Renal cortex interstitium (tissue), 15 donors: ENCODE data around the gene NFU1. TPM values are rescaled to one million over a fixed set of nuclear protein-coding genes. Genes with fewer than 3 reads are reported as not detected.

Experiments used
- DNase-seq, 11 donors: peaks; one replicate each; pipeline ENCODE4 v3.0.0-alpha.2; 2013; ENCODE audit warnings: low read depth in 9 of 11, low spot score in 4 of 11; ENCODE audit errors: extremely low read depth in 1 of 11
- long read RNA-seq, 16 experiments: transcript quantifications; one replicate each; lab custom pipeline, GENCODE V29; 2026
- polyA plus RNA-seq, 3 donors: library from polyadenylated mRNA; unstranded; fragments of 120-200 nt; gene quantifications; one replicate each; pipeline ENCODE4 v1.2.1, GENCODE V29; 2013; ENCODE audit not compliant: insufficient read length in 3 of 3

NFU1 gene
- polyA plus RNA-seq: 10 to 100 TPM; 59.6 to 71.4 (median 60.2) TPM
- long read RNA-seq, donor 1, transcript NFU1-203 (8 exons, 1,467 nt): major isoform, 22 of 27 reads
- long read RNA-seq, donor 1, partial matches to known transcripts: 5 of 27 reads
- long read RNA-seq, donor 1, other reads (novel, unspliced or antisense): 0 of 27 reads
- long read RNA-seq, donor 2, transcript NFU1-203 (8 exons, 1,467 nt): major isoform, 17 of 23 reads
- long read RNA-seq, donor 2, partial matches to known transcripts: 5 of 23 reads
- long read RNA-seq, donor 2, other reads (novel, unspliced or antisense): 0 of 23 reads
- long read RNA-seq, donor 3, transcript NFU1-203 (8 exons, 1,467 nt): major isoform, 59 of 66 reads
- long read RNA-seq, donor 3, partial matches to known transcripts: 0 of 66 reads
- long read RNA-seq, donor 3, other reads (novel, unspliced or antisense): 5 of 66 reads
- long read RNA-seq, donor 4, transcript NFU1-203 (8 exons, 1,467 nt): major isoform, 24 of 24 reads
- long read RNA-seq, donor 4, partial matches to known transcripts: 0 of 24 reads
- long read RNA-seq, donor 4, other reads (novel, unspliced or antisense): 0 of 24 reads
- long read RNA-seq, donor 5: 0 reads
- long read RNA-seq, donor 6, transcript NFU1-203 (8 exons, 1,467 nt): major isoform, 22 of 34 reads
- long read RNA-seq, donor 6, partial matches to known transcripts: 5 of 34 reads
- long read RNA-seq, donor 6, other reads (novel, unspliced or antisense): 7 of 34 reads
- long read RNA-seq, donor 7, transcript NFU1-203 (8 exons, 1,467 nt): major isoform, 33 of 35 reads
- long read RNA-seq, donor 7, partial matches to known transcripts: 0 of 35 reads
- long read RNA-seq, donor 7, other reads (novel, unspliced or antisense): 0 of 35 reads
- long read RNA-seq, donor 8, transcript NFU1-203 (8 exons, 1,467 nt): major isoform, 34 of 49 reads
- long read RNA-seq, donor 8, partial matches to known transcripts: 14 of 49 reads
- long read RNA-seq, donor 8, other reads (novel, unspliced or antisense): 0 of 49 reads
- long read RNA-seq, donor 9, transcript NFU1-203 (8 exons, 1,467 nt): major isoform, 34 of 34 reads
- long read RNA-seq, donor 9, partial matches to known transcripts: 0 of 34 reads
- long read RNA-seq, donor 9, other reads (novel, unspliced or antisense): 0 of 34 reads
- long read RNA-seq, donor 10, transcript NFU1-203 (8 exons, 1,467 nt): major isoform, 34 of 34 reads
- long read RNA-seq, donor 10, partial matches to known transcripts: 0 of 34 reads
- long read RNA-seq, donor 10, other reads (novel, unspliced or antisense): 0 of 34 reads
- long read RNA-seq, donor 11, transcript NFU1-203 (8 exons, 1,467 nt): major isoform, 20 of 20 reads
- long read RNA-seq, donor 11, partial matches to known transcripts: 0 of 20 reads
- long read RNA-seq, donor 11, other reads (novel, unspliced or antisense): 0 of 20 reads
- long read RNA-seq, donor 12, transcript NFU1-203 (8 exons, 1,467 nt): major isoform, 9 of 9 reads
- long read RNA-seq, donor 12, partial matches to known transcripts: 0 of 9 reads
- long read RNA-seq, donor 12, other reads (novel, unspliced or antisense): 0 of 9 reads
- long read RNA-seq, donor 13, transcript NFU1-203 (8 exons, 1,467 nt): major isoform, 41 of 58 reads
- long read RNA-seq, donor 13, partial matches to known transcripts: 13 of 58 reads
- long read RNA-seq, donor 13, other reads (novel, unspliced or antisense): 0 of 58 reads
- long read RNA-seq, donor 14, transcript NFU1-203 (8 exons, 1,467 nt): major isoform, 30 of 32 reads
- long read RNA-seq, donor 14, partial matches to known transcripts: 0 of 32 reads
- long read RNA-seq, donor 14, other reads (novel, unspliced or antisense): 0 of 32 reads
- long read RNA-seq, donor 15, transcript NFU1-203 (8 exons, 1,467 nt): major isoform, 7 of 7 reads
- long read RNA-seq, donor 15, partial matches to known transcripts: 0 of 7 reads
- long read RNA-seq, donor 15, other reads (novel, unspliced or antisense): 0 of 7 reads
- long read RNA-seq, donor 16, transcript NFU1-203 (8 exons, 1,467 nt): major isoform, 68 of 80 reads
- long read RNA-seq, donor 16, partial matches to known transcripts: 10 of 80 reads
- long read RNA-seq, donor 16, other reads (novel, unspliced or antisense): 0 of 80 reads

- peak; percentile 77 to 94 (median 91) for DNase-seq
Observed at GRCh38 chr2:69436938-69437750, at the start of gene NFU1. TSS of gene NFU1 (minus strand) at chr2:69437435. CDS start at chr2:69437422, 13 bp downstream.

GRCh38 chr2:69483696-69484095, 46.5 kb upstream of the NFU1 start:
- DNase-seq: no peak

- DNase-seq: no peak
Observed at GRCh38 chr2:69483024-69483423, 45.8 kb upstream of the NFU1 start.

- no peak for DNase-seq
Observed at GRCh38 chr2:69482471-69482870, 45.2 kb upstream of the NFU1 start.

GRCh38 chr2:69481421-69481820, 44.2 kb upstream of the NFU1 start:
- DNase-seq: no peak

GRCh38 chr2:69477627-69478026, 40.4 kb upstream of the NFU1 start:
- DNase-seq: no peak

GRCh38 chr2:69474688-69475087, 37.5 kb upstream of the NFU1 start:
- DNase-seq: no peak

GRCh38 chr2:69471793-69472192, 34.6 kb upstream of the NFU1 start:
- DNase-seq: no peak

- no peak for DNase-seq
Observed at GRCh38 chr2:69470911-69471310, 33.7 kb upstream of the NFU1 start.

- DNase-seq: no peak
Observed at GRCh38 chr2:69469784-69470183, 32.5 kb upstream of the NFU1 start.

- no peak for DNase-seq
Observed at GRCh38 chr2:69469375-69469774, 32.1 kb upstream of the NFU1 start.

- DNase-seq: no peak
Observed at GRCh38 chr2:69466728-69467127, 29.5 kb upstream of the NFU1 start.

GRCh38 chr2:69465513-69466456, 28.6 kb upstream of the NFU1 start:
- DNase-seq: peak in 2 of 11 donors; percentile 16 to 24

GRCh38 chr2:69464575-69464974, 27.3 kb upstream of the NFU1 start:
- no peak for DNase-seq

- no peak for DNase-seq
Observed at GRCh38 chr2:69462780-69463179, 25.5 kb upstream of the NFU1 start.

- no peak for DNase-seq
Observed at GRCh38 chr2:69461404-69461803, 24.2 kb upstream of the NFU1 start.
